Measurements from ENCODE around the gene ITIH2. TPM values are rescaled to one million over a fixed set of nuclear protein-coding genes. Genes with fewer than 3 reads are reported as not detected.

ITIH2 gene
- total and polyA plus RNA-seq, 2 of the 8 experiments (the other 6 are each of a cell fraction or from before 2014, with no cell fraction given), result not detected

GRCh38 chr10:7795605-7796004, 92.5 kb downstream of the ITIH2 start (continued):
- no peak for TF ChIP-seq JUN (IDR thresholded peaks at IDR 0.05; ENCODE audit: low read depth, low read length)
- TF ChIP-seq POLR2A (IDR thresholded peaks at IDR 0.05; ENCODE audit: control extremely low read depth in 1 of 2, low read depth in 2 of 2, low read length in 2 of 2), result no peak
- TF ChIP-seq, protein P1, sequence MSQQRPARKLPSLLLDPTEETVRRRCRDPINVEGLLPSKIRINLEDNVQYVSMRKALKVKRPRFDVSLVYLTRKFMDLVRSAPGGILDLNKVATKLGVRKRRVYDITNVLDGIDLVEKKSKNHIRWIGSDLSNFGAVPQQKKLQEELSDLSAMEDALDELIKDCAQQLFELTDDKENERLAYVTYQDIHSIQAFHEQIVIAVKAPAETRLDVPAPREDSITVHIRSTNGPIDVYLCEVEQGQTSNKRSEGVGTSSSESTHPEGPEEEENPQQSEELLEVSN (IDR thresholded peaks at IDR 0.05), result no peak
- no peak for TF ChIP-seq SP1 (IDR thresholded peaks at IDR 0.05; ENCODE audit: low read depth, low read length)
- no peak for TF ChIP-seq RFX5 (IDR thresholded peaks at IDR 0.05; ENCODE audit: borderline replicate concordance, low read depth, low read length)
- TF ChIP-seq NANOG (IDR thresholded peaks at IDR 0.05; ENCODE audit: insufficient read depth, low read depth, low read length, poor library complexity, severe bottlenecking), result no peak

All from H1 (cell line).